ENCODE measurements around the gene CUL7. TPM values are rescaled to one million over a fixed set of nuclear protein-coding genes. Genes with fewer than 3 reads are reported as not detected.

The CUL7 gene
- total RNA-seq, 2 donors from 2014 or later = 10.0 to 14.8 TPM

GRCh38 chr6:43077333-43077809 is 23.7 kb upstream of the CUL7 start:
- DNase-seq (ENCODE audit: low spot score) (no peak), ATAC-seq (ENCODE audit: insufficient number of reproducible peaks, low FRiP score, low read depth) (no peak)
- H3K4me3 ChIP-seq = peak overlapping the region; percentile 67
- H3K27ac ChIP-seq = no peak overlapping the region
- peaks cover 9% of the 10 kb centered on the region for H3K36me3 ChIP-seq
- TF ChIP-seq CTCF (IDR thresholded peaks at IDR 0.05) = no peak
- no peaks in the 10 kb centered on the region for H3K27me3 ChIP-seq (replicated peaks; ENCODE audit: insufficient read depth)
- H3K9me3 ChIP-seq = no peaks in the 10 kb centered on the region
- peaks cover 8 to 13% of the 10 kb centered on the region in 2 donors for H3K4me1 ChIP-seq (ENCODE audit: control insufficient read depth in 1 of 2, low read depth in 2 of 2)

- TF ChIP-seq CTCF (IDR thresholded peaks at IDR 0.05) = no peak
- no peak for DNase-seq (ENCODE audit: low spot score)
- peak overlapping the region; percentile 67 for H3K4me3 ChIP-seq
- no peak for ATAC-seq (ENCODE audit: insufficient number of reproducible peaks, low FRiP score, low read depth)
- H3K27ac ChIP-seq = no peak overlapping the region
- H3K4me1 ChIP-seq (ENCODE audit: control insufficient read depth in 1 of 2, low read depth in 2 of 2) = peaks cover 8 to 13% of the 10 kb centered on the region in 2 donors
- H3K9me3 ChIP-seq = no peaks in the 10 kb centered on the region
- no peaks in the 10 kb centered on the region for H3K27me3 ChIP-seq (replicated peaks; ENCODE audit: insufficient read depth)
- peaks cover 15% of the 10 kb centered on the region for H3K36me3 ChIP-seq
Observed at GRCh38 chr6:43076464-43077332, 23.0 kb upstream of the CUL7 start.

- Histone ChIP-seq H3K9me3 (no peaks in the 10 kb centered on the region), H3K4me3 (peak within 1 kb of the TSS; percentile 67), H3K36me3 (peaks cover 17% of the 10 kb centered on the region), H3K27ac (no peak within 1 kb of the TSS), H3K4me1 (ENCODE audit: control insufficient read depth in 1 of 2, low read depth in 2 of 2) (peaks cover 8 to 13% of the 10 kb centered on the region in 2 donors), H3K27me3 (replicated peaks; ENCODE audit: insufficient read depth) (no peaks in the 10 kb centered on the region)
- ATAC-seq (ENCODE audit: insufficient number of reproducible peaks, low FRiP score, low read depth) (no peak), DNase-seq (ENCODE audit: low spot score) (no peak)
- no peak for TF ChIP-seq CTCF (IDR thresholded peaks at IDR 0.05)
Observed at GRCh38 chr6:43075670-43076463, 22.2 kb upstream of the CUL7 start, which contains the start of gene PTK7. PTK7 (plus strand) TSS chr6:43076314; CDS start chr6:43076489, 175 bp downstream.

- H3K9me3 ChIP-seq = no peaks in the 10 kb centered on the region
- peaks cover 17% of the 10 kb centered on the region for H3K36me3 ChIP-seq
- no peak overlapping the region for H3K4me3 ChIP-seq
- no peak overlapping the region for H3K27ac ChIP-seq
- H3K4me1 ChIP-seq (ENCODE audit: control insufficient read depth in 1 of 2, low read depth in 2 of 2) = peaks cover 8 to 13% of the 10 kb centered on the region in 2 donors
- ATAC-seq (ENCODE audit: insufficient number of reproducible peaks, low FRiP score, low read depth) (no peak), DNase-seq (ENCODE audit: low spot score) (no peak)
- no peak for TF ChIP-seq CTCF (IDR thresholded peaks at IDR 0.05)
- H3K27me3 ChIP-seq (replicated peaks; ENCODE audit: insufficient read depth) = no peaks in the 10 kb centered on the region
Observed at GRCh38 chr6:43074847-43075669, 21.4 kb upstream of the CUL7 start.

Data from thoracic aorta (tissue), 2 donors.